G401.6 (cell line): ENCODE data around the gene ZNF839.
"Not testable (repeated sequence)": the region's sequence is repeated elsewhere in the genome, so short reads cannot be mapped to it uniquely, and the experiment has no call there.

Source experiments
- FAIRE-seq: peaks from 2 replicates; lab custom pipeline; 2012; peaks lifted over from hg19 to GRCh38; lab: Jason Lieb, UNC

The ZNF839 gene

GRCh38 chr14:102314242-102315011 lies 5.1 kb upstream of the ZNF839 start:
- no peak for FAIRE-seq

GRCh38 chr14:102315121-102315520 lies 4.4 kb upstream of the ZNF839 start:
- no peak for FAIRE-seq

- no peak for FAIRE-seq
These were observed 3.2 kb upstream of the ZNF839 start for GRCh38 chr14:102316338-102316742.

GRCh38 chr14:102316743-102317563 lies 2.6 kb upstream of the ZNF839 start:
- FAIRE-seq, result peak; percentile 86

- peak; percentile 34 for FAIRE-seq
These were observed 1.8 kb upstream of the ZNF839 start for GRCh38 chr14:102317564-102318248.

- no peak for FAIRE-seq
These were observed 717 bp upstream of the ZNF839 start for GRCh38 chr14:102318781-102319276.

- no peak for FAIRE-seq
These were observed 601 bp downstream of the ZNF839 start for GRCh38 chr14:102320033-102320660.

- FAIRE-seq, result no peak
These were observed 1.3 kb downstream of the ZNF839 start for GRCh38 chr14:102320671-102321455.

- no peak for FAIRE-seq
These were observed 2.2 kb downstream of the ZNF839 start for GRCh38 chr14:102321456-102322422.

- no peak for FAIRE-seq
These were observed 3.6 kb downstream of the ZNF839 start for GRCh38 chr14:102323102-102323501.

- no peak for FAIRE-seq
These were observed 6.3 kb downstream of the ZNF839 start for GRCh38 chr14:102325791-102326345.

GRCh38 chr14:102326583-102326982 lies 7.0 kb downstream of the ZNF839 start:
- no peak for FAIRE-seq

GRCh38 chr14:102329381-102329780 lies 9.8 kb downstream of the ZNF839 start:
- not testable (repeated sequence) for FAIRE-seq

GRCh38 chr14:102330806-102331205 lies 11.3 kb downstream of the ZNF839 start:
- no peak for FAIRE-seq

- no peak for FAIRE-seq
These were observed 13.8 kb downstream of the ZNF839 start for GRCh38 chr14:102333390-102333789.

GRCh38 chr14:102333795-102334705 lies 14.5 kb downstream of the ZNF839 start:
- FAIRE-seq, result no peak

GRCh38 chr14:102335163-102335562 lies 15.6 kb downstream of the ZNF839 start:
- FAIRE-seq, result no peak

- no peak for FAIRE-seq
These were observed 19.2 kb downstream of the ZNF839 start for GRCh38 chr14:102338724-102339123.

GRCh38 chr14:102341566-102341965 lies 22.0 kb downstream of the ZNF839 start:
- FAIRE-seq, result no peak
